Activated naive CD4-positive, alpha-beta T cell (primary cell): ENCODE results near the gene INPP5A.
"Not testable (repeated sequence)": the region's sequence is repeated elsewhere in the genome, so short reads cannot be mapped to it uniquely, and the experiment has no call there.

Source experiments
- DNase-seq, 4 experiments: peaks; one replicate each; lab custom pipeline; 2025; lab: John Stamatoyannopoulos, UW

The INPP5A gene

DNA sequence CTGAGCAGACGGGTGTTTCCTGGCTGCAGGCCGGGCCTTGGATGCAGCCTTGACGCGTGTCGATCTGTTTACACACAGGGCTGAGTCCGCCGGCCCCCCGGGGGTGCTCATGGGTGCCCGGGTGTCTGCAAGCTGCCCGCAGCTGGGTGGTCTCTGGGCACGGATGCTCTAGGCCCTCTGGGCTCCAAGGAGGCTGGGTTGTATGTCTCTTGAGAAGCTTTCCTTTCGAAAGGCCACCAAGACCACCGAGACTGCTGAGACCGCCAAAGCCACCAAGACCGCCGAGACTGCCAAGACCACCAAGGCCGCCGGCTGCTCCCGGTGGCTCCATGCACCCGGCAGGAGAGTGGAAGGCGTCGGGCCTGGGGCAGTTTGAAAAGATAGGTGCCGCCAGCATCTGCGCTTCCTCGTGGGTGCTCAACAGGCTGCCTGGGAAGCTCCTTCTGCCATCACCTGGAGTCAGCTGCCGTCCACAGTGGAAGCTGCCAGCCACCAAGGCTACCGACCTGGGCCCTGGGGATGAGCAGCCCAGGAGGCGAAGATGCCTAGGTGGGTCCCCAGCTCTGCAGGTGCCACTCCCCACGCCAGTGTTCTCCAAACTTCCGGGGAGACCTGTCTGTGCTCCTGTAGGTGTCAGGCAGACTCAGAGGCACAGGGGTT, 121.1 kb downstream of the INPP5A start:
- no peak for DNase-seq

DNA sequence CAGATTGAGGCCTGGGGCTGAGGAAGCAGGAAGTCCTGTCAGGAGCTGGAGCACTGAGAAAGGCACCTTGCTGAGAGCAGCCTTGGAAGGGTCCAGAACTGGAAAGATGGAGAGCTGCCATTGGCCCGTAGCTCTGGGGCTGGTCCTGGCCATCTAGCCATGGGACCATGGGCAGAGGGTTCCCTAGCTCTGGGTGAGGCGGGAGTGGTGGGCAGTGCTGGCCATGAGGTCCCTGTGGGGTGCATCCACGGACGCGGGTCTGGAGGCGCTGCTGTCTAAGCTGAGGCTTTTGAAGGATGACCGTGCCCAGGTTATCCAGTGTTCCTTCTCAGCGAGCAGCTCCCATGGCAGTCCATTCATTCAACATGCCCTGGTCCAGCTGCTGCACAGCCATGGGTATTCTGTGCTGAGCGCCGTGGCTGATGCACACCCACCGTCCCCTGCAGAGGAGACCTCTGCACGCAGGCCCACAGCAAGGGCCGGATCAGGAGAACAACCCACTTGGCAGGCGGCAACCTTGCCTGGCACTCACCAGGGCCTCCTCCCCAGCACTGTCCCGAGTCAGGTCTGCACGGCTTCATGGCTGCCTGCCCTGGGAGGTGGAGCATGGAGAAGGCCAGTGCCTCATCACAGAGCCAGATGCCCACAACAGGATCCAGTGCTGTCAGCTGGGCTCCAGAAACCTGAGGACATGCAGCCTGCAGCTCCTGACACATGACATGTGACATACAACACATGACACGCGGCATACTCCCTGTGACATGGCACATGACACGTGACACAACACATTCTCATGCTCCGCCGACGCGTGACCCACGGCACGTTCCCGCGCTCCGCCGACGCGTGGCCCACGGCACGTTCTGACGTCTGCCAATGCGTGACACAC, 121.9 kb downstream of the INPP5A start:
- no peak for DNase-seq

DNA sequence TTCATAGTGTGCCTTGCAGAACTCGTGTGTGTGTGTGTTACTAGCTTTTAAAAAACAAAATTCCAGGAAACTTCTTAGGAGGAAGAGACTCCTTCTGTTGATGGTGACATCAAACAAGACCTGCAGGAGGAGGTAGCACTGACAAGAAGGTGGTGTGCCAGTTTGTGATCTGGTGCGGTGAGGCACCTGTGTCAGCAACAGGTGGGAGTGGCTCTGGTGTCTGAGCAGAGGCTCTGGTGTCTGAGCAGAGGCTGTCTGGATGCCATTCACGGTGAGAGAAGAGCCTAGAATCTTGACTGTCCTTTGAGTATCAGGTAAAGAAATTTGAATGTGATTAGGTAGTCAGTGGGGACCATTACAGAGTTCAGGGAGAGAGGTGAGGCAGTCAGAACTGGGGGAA, 122.8 kb downstream of the INPP5A start:
- DNase-seq: no peak

DNA sequence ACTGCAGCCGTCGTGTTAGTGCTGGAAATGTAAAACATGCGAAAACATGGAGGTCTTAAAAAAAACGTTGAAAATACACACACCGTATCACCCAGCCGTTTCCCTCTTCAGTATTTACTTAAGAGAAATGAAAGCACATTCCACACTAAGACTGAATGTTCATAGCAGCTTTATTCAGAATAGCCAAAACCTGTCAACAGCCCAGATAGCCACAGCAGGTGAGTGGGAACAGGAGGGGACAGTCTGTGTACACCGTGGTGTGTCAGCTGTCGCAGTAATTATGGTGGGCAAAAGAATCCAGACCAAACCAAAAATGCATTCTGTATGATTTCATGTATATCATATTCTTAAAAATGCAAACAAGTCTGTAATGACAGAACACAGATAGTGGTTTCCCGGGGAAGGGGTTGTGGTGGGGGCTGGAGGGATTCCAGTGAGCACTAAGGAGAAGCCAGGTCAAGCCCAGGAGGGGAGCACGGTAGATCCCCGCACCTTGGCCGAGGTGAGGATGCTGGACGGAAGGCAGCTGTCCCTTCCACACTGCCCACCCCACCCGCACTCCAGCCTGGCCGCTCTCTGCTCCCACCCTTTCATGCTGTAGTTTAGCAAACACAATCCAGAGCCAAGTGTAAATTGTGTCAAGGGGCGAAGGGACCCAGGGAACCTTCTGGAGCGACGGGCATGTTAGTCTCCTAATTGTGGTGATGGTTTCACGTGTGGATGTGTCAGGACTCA, 124.8 kb downstream of the INPP5A start:
- DNase-seq: no peak

DNA sequence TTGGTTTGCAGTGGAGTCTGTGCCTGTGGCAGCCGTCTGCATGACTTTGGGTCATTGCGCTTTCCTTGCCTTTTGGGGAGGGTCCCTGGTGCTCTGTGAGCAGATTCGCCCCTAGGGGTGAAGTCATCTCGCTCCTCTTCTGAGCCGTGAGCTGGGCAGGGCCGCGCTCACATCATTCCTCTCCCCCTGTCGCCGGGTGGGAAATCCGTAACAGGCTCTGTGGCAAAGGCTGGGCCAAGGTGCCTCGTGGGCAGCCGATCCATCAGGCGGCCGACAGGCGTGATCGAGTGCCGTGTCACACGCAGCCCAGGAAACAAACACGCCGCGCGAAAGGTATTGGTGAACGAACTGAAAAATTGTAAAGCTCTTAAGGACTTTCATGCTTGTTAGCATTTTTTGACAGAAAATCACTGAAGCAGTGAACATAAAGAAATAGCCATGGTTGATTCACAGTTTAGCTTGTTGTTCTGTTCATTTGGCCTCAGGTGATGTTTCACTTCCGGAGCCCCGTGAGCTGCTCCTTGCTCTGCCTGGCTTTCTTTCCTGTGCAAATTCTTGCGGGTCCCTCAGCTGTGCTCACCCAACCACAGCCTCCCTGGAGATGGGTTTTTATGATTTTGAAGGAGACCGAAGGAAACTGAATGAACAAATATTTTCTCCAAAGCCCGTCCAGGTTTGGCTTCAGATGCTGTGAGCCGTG, 126.2 kb downstream of the INPP5A start:
- DNase-seq: no peak

DNA sequence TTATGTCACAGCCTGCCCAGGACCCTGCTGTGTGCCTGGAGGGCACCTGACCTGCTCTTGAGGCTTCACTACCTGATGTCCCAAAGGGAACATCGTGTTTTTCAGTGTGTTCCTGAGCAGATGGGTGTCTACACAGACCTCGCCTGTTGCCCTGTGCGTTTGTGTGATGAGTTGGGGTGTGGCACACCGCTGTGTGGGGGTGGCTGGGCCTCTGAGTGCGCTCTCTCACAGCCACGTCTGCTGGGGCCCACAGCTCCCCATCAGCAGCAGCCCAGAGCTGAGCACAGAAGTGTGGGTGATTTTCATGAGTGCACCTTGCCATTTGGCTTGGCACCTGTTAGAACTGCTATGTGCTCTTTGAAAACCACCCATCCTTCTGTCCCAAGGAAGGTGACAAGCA, 126.8 kb downstream of the INPP5A start:
- no peak for DNase-seq

DNA sequence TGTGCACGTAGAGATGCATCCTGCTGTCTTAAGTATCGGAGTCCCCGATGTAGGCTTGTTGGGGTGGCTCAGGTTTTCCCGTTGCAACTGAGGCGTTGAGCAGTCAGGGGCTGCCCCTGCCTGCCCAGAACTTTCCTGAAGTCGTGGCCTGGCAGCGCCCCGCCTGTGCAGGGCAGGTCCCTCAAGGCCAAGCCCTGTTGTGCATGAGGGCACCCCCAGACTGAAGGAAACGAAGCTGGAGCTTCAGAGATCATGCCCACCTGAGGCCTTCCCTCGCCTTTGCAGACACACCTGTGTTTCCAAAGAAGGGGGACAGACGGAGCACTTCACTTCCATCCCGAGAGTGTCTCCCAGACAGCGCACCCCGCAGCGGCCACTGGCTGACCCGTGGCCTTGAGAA, 127.3 kb downstream of the INPP5A start:
- DNase-seq: no peak

DNA sequence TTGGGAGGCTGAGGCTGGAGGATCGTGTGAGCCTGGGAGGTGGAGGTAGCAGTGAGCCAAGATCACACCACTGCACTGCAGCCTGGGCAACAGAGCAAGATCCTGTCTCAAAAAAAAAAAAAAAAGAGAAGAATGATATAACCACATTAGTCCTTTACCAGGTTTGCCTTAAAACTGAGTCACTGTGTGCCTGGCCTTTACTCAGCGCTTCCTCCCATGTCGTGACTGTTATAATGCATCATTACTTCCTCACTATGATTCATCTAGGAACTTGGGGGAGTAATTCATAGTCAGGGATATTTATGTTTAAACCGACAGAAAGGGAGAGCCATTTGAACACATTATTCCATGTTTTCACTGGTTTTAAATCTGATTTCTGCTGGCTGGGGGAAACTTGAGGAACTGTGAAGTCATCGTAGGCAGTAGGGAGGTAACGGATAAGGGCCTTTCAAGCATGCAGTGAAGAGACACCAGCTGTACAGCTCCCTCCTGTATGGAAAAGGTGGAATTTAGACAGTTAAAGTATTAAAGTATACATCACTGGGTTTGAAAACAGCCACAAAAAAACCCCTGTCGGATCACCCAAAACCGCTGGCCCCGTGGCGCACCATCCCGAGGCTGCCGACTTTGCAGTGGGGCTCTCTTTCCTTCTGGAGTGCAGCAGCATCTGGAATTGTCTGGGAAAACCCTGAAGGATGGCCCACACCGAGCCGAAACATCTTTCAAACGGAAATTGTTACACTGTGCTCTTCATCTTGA, 128.5 kb downstream of the INPP5A start:
- no peak for DNase-seq

DNA sequence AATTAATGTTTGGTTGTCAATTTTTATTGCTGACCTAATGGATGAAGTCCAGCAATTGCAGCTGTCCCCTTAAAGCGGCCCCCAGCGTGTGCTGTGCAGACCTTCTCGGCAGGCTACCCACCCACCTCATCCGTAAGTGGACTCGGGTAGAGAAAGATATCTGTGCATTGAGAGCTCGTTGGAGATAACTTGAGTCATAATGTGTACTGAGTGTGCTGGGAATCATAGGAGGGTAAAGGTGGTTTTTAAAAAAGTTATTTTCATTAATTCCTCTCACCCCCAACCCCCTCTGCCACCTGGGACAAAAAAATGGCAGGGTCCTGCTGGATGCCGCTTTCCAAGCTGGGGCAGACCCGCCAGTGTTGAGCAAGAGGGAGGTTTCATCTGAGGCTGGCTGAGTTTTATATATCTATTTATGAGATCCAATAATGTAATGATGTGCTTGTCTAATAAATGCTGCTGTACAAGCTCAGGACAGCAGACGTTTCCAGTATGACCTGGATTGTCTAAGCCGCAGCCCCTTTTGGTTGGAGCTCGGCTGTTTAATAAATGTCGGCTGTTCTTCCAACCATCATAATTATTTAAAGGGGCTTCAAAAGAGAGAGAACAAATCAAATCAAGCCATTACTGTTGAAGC, 129.2 kb downstream of the INPP5A start:
- no peak for DNase-seq

DNA sequence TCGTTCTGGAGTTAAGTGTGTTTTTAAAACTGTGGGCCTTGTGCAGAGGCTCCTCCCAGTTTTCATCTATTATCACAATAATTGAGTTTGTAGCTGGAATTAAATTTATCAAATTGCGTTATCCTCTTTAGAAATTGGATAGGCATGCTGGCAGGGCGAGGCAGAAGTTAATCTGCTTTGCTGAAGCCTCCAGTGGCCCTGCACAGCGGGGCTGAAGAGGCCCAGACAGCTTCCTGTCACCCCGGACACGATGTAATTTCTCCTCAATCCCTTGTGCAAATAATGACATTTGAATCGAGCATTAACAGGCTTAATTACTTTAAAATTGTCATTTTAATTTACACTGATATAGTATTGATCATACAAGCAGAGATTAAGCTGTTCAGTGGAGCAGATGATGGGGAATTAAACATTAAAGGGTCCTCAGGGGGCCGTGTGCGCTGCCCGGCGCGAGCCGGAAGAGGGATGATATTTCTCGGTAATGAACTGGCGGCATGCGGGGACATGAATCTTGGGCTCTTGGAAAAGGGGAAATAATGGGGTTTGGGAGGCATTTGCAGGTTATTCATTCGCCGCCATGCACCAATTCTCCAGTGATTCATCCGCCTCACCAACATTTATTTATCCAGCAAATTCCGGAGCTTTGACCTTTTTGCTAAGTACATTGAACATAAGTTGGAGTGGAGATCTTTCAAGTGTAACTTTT, 129.9 kb downstream of the INPP5A start:
- DNase-seq: no peak

DNA sequence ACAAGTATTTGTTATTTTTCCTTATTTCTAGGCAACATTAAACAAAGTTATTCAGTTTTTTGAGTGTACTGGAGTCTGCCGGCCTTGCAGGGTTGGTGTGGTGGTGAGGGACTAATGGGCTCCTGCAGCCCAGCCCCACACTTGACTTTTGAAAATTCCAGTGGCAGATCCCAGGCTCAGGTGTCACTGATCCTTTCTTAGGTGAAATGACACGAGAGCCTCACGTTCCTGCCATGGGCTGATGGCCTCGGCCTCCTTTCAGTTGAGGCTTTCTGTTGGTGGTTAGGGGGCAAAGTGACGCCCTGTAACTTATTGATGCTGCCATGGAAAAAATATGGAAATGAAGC, 130.4 kb downstream of the INPP5A start:
- no peak for DNase-seq

DNA sequence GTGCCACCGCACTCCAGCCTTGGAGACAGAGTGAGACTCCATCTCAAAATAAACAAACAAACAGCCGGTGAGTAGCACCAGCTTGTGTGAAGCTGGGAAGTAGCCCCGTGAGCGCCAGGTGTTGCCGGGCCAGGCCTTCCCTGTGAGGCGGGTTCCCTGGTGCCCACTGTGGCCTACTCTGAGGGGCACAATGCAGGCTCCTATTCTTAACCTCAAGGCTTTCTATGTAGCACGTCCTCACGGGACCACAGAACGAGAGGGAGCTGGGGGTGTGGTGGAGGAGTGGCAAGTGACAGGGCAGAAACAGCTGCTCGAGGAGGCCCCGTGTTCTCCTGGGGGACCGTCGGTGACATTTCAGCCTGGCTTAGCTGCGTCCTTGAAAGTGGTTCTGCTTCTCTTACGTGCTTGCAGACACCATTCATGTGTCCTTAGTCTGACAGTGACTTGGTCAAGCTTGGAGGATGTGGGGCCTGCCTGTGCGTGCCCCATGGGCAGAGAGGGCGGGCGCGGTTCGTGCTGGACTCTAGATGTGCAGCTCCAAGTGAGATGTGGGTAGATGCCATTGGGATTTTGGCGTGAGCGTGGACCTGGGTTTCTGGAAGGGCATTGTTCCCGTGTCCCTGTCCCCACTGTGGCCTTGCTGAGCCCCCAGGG, 131.7 kb downstream of the INPP5A start:
- no peak for DNase-seq

DNA sequence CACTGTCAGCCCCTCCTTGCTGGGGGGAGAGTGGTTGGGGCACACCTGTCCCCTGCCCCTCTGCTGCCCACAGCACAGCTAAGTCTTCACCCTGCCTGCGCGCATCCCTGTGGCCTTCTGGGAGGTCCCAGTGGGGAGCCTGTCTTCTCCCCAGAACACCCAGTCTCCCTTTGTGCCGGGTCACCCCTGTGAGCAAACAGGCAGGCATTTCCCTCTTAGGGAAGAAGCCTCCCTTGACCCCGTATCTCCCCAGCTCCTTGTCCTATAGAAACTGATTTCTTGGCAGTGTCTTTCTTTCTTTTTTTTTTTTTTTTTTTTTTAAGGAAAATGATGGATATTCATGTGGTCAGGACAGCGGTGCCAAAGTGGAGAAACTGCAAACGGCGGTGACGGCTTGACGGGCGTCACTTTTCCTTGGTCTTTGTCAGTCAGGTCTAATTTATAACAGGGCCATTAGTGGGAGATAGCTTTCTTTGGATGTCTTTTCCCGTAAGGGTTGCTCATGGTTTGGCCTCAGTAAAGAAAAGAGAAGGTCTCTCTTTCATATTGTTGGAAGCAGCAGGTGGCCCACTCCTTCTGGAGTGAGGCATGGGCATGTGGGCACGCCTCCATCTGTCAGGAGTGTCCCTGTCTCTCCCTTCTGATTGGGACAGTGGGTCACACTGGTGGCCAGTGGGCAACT, 133.1 kb downstream of the INPP5A start:
- DNase-seq: no peak

DNA sequence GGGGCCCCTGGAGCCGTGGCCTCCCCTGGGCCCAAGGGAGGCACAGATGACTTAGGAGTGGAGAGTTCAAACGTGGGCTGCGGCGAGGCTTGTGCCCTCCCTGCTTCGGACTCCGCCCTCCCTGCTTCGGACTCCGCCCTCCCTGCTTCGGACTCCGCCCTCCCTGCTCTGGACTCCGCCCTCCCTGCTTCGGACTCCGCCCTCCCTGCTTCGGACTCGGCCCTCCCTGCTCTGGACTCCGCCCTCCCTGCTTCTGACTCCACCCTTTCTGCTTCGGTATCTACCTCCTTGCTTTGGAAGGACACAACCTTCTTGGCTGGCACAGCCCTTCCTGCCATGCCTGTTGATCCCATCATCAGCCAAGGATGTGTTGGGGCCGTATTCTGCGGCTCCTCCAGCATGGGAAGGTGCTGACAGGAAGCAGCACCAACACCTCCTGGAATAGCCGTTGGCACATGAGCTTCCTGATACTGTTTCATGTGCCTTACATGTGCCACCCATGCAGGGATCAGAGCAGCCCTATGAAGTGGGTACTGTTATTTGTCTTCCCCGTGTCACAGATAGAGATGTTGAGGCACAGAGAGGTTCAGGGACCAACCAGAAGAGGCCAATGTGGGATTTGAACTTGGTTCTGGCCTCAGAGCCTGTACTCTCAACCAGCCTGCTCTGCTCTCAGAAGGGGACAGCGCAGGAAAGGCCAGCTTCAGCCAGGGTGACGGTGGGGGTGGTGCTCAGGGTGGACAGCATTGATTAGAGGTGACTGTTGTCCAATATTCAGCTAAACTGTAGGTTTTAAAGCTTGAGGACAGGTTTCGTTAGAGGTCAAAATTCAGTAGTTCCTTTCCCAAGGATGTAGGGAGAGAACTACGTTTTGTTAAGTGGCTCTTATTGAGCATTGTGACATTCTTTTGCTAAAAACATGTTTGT, 133.9 kb downstream of the INPP5A start:
- DNase-seq: no peak

DNA sequence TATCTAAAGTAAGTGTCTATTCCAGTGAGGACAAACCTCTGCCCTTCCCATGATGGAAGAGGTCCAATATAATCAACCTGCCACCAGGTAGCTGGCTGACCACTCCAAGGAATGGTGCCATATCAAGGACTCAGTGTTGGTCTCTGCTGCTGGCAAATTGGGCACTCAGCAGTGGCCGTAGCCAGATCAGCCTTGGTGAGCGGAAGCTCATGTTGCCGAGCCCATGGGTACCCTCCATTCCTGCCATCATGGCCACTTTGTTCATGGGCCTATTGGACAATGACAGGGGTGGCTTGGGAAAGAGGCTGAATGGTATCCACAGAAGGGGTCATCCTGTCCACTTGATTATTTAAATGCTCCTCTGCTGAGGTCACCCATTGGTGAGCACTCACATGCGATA, 136.2 kb downstream of the INPP5A start:
- DNase-seq: not testable (repeated sequence)

DNA sequence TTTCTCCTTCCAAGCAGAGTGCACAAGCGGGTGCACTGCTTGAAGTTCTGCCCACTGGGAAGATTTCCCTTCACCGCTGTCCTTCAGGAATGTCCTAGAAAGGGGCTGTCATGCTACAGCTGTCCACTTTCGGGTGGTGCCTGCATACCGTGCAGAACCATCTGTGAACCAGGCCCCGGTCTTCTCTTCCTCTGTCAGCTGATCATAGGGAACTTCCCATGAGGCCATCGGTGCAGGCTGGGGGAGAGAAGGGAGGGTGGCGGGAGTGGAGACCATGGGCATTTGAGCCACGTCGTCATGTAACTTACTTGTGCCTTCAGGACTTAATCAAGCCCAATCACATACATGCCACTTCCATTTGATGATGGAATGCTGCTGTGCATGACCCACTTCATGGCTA, 136.7 kb downstream of the INPP5A start:
- no peak for DNase-seq

DNA sequence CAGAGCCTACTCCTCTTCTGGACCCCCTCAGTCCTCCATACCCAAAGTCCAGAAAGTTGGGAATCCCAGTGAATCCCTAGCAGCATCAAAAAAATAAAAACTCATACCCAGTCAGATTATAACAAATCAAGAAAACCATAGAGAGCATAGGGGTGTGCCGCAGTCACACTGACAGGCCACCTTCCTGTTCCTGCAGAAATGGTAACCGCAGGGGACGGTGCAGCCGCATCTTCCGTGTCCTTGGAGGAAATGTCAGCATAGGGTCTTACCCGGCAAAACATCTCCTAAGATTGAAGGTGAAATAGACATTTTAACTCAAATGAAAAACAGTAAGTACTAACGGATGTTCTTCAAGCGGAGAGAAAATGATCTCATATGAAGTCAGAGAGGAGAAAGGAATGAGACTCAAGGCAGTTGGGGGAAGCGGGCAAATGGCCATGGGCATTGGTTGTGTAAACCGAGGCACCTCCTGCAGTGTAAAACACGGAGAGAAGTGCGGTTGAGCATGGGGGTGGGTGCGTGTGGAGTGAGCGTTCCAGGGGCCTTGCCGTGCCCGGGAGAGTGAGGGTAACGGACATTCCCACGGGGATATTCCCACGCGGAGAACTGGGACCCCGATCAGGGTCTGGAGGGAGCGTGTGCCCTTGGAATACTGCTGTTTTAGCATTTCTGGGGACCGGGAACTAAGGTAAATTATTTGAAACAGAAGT, 137.6 kb downstream of the INPP5A start:
- DNase-seq: no peak
